ENCODE measurements around the gene CYP27B1. TPM values are rescaled to one million over a fixed set of nuclear protein-coding genes. Genes with fewer than 3 reads are reported as not detected.

Gene CYP27B1
- total and polyA plus RNA-seq, 2 experiments from 2014 or later: 0.33 to 1.3 TPM

DNA sequence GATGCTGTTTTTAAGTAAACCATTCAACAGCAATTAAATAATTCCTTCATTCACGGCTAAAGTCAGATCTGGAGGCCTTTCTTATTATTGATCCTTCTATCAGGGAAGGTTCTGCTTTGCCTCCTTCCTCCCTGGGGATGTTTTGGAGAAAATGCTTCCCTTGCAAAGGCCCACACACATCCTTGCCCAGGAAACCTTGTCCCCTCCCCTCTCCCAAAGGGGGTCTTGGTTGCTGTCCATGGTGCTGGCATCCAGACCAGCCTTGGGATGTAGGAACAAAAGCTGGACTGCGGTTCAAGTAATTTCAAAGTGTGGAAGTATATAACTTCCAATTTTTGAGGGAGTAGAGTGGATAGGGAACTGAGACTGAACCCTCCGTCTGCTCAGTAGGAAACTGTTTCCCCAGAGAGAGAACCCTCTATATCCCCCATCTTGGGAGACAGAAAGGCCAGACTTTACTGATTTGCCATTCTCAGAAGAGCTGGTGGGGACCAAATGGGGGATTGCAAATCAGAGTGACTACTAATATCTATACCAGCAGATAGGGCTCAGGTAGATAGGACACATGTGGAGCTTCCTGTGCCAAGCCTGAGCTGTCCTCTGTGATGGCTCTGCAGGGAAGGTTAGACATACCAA is 6.4 kb downstream of the CYP27B1 start:
- peaks cover 64% of the 10 kb centered on the region for H3K27me3 ChIP-seq
- DNase-seq (ENCODE audit: low read depth in 1 of 2, low spot score in 1 of 2): peak in 1 of 2 donors; percentile 78
- H3K36me3 ChIP-seq: peaks cover 7% of the 10 kb centered on the region
- TF ChIP-seq, protein P1, sequence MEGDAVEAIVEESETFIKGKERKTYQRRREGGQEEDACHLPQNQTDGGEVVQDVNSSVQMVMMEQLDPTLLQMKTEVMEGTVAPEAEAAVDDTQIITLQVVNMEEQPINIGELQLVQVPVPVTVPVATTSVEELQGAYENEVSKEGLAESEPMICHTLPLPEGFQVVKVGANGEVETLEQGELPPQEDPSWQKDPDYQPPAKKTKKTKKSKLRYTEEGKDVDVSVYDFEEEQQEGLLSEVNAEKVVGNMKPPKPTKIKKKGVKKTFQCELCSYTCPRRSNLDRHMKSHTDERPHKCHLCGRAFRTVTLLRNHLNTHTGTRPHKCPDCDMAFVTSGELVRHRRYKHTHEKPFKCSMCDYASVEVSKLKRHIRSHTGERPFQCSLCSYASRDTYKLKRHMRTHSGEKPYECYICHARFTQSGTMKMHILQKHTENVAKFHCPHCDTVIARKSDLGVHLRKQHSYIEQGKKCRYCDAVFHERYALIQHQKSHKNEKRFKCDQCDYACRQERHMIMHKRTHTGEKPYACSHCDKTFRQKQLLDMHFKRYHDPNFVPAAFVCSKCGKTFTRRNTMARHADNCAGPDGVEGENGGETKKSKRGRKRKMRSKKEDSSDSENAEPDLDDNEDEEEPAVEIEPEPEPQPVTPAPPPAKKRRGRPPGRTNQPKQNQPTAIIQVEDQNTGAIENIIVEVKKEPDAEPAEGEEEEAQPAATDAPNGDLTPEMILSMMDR (IDR thresholded peaks at IDR 0.05; ENCODE audit: low read depth, low read length): no peak
- H3K9me3 ChIP-seq (ENCODE audit: low read depth): no peaks in the 10 kb centered on the region
- H3K27ac ChIP-seq: no peak overlapping the region
- peaks cover 8% of the 10 kb centered on the region for H3K4me1 ChIP-seq (ENCODE audit: low read depth)
- no peak overlapping the region for H3K4me3 ChIP-seq

- H3K27me3 ChIP-seq: peaks cover 54% of the 10 kb centered on the region
- H3K27ac ChIP-seq: no peak overlapping the region
- no peak overlapping the region for H3K4me3 ChIP-seq
- H3K4me1 ChIP-seq (ENCODE audit: low read depth): peaks cover 8% of the 10 kb centered on the region
- peak in 1 of 2 donors; percentile 42 for DNase-seq (ENCODE audit: low read depth in 1 of 2, low spot score in 1 of 2)
- TF ChIP-seq, protein P1 (IDR thresholded peaks at IDR 0.05; ENCODE audit: low read depth, low read length): peak; percentile 48
- H3K36me3 ChIP-seq: peaks cover 7% of the 10 kb centered on the region
- H3K9me3 ChIP-seq (ENCODE audit: low read depth): no peaks in the 10 kb centered on the region
These were observed 7.4 kb downstream of the CYP27B1 start for GRCh38 chr12:57759360-57759980.

- DNase-seq (ENCODE audit: low read depth in 1 of 2, low spot score in 1 of 2): no peak
- peaks cover 46% of the 10 kb centered on the region for H3K27me3 ChIP-seq
- no peak overlapping the region for H3K27ac ChIP-seq
- TF ChIP-seq, protein P1 (IDR thresholded peaks at IDR 0.05; ENCODE audit: low read depth, low read length): no peak
- no peaks in the 10 kb centered on the region for H3K9me3 ChIP-seq (ENCODE audit: low read depth)
- peaks cover 7% of the 10 kb centered on the region for H3K36me3 ChIP-seq
- H3K4me3 ChIP-seq: no peak overlapping the region
- H3K4me1 ChIP-seq (ENCODE audit: low read depth): peaks cover 8% of the 10 kb centered on the region
These were observed 8.1 kb downstream of the CYP27B1 start for GRCh38 chr12:57758552-57759359.

DNA sequence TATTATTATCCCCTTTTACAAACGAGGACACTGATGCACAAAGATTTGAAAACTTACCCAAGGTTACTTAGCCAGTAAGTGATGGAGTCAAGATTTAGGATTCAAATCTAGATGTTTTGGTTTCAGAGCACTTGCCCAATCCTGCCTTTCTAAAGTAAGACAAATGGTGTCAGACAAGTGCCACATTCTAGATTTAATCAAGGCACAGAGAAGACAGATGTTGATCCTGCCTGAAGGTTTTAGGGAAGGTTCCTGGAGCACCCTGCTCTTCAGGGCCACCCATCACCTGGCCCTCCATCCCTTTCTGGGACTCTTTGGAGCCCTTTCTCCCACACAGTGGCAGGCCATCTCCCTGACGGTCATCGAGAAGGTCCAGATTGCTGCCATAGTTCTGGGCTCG is 9.1 kb downstream of the CYP27B1 start:
- H3K4me3 ChIP-seq: no peak overlapping the region
- peaks cover 7% of the 10 kb centered on the region for H3K36me3 ChIP-seq
- H3K4me1 ChIP-seq (ENCODE audit: low read depth): peaks cover 10% of the 10 kb centered on the region
- no peaks in the 10 kb centered on the region for H3K9me3 ChIP-seq (ENCODE audit: low read depth)
- no peak for DNase-seq (ENCODE audit: low read depth in 1 of 2, low spot score in 1 of 2)
- H3K27me3 ChIP-seq: peaks cover 37% of the 10 kb centered on the region
- no peak overlapping the region for H3K27ac ChIP-seq
- TF ChIP-seq, protein P1 (IDR thresholded peaks at IDR 0.05; ENCODE audit: low read depth, low read length): no peak

DNA sequence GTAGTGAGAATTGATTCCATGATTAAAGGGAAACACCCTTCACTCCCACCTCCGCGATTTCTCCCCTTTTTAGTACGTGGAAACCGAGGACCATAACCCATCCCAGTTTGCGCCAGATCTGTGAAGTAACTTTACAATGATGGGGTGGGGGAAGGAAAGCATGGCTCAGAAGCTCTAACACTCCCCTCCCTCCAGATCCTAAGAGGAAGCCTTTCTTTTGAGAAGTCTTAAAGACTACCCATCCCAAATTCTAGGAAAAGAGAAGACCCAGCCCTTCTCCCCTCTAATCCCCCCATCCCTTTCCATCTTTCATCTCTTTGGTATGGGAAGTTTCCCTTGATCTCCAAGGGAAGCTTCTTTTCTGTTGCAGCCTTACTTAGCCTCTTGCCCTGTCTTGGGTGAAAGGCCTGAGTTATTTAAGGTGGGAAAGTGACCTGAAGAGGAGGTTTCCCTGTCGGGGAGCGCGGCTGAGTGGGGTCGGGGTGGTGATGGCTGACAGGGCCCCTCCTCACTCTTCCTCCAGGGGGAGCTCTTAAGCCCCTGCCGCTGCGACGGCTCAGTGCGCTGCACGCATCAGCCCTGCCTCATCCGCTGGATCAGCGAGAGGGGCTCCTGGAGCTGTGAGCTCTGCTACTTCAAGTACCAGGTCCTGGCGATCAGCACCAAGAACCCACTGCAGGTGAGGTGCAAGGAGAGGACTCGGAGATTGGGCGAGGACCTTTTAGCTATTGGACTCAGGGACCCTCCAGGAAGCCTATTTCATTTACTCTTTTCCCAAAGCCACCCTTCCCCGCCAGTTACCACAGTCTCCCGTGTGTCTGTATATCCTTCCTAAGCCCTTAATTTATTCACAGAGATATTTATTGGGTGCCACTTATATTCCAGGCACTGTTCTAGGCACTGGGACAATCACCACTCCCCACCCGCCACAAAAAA is 10.2 kb downstream of the CYP27B1 start:
- Histone ChIP-seq H3K27me3 (peaks cover 26% of the 10 kb centered on the region), H3K4me3 (peak overlapping the region; percentile 83), H3K9me3 (ENCODE audit: low read depth) (no peaks in the 10 kb centered on the region), H3K4me1 (ENCODE audit: low read depth) (peaks cover 12% of the 10 kb centered on the region), H3K27ac (no peak overlapping the region), H3K36me3 (peaks cover 7% of the 10 kb centered on the region)
- peak; percentile 47 to 73 for DNase-seq (ENCODE audit: low read depth in 1 of 2, low spot score in 1 of 2)
- TF ChIP-seq, protein P1 (IDR thresholded peaks at IDR 0.05; ENCODE audit: low read depth, low read length): peak; percentile 79
